Measurements from ENCODE around the gene LENG8. TPM values are rescaled to one million over a fixed set of nuclear protein-coding genes. Genes with fewer than 3 reads are reported as not detected.

Gene LENG8
- total and polyA plus RNA-seq, 2 of the 13 experiments (the other 11 are each of a cell fraction or from before 2014, with no cell fraction given), result 14.3 to 41.9 TPM

DNA sequence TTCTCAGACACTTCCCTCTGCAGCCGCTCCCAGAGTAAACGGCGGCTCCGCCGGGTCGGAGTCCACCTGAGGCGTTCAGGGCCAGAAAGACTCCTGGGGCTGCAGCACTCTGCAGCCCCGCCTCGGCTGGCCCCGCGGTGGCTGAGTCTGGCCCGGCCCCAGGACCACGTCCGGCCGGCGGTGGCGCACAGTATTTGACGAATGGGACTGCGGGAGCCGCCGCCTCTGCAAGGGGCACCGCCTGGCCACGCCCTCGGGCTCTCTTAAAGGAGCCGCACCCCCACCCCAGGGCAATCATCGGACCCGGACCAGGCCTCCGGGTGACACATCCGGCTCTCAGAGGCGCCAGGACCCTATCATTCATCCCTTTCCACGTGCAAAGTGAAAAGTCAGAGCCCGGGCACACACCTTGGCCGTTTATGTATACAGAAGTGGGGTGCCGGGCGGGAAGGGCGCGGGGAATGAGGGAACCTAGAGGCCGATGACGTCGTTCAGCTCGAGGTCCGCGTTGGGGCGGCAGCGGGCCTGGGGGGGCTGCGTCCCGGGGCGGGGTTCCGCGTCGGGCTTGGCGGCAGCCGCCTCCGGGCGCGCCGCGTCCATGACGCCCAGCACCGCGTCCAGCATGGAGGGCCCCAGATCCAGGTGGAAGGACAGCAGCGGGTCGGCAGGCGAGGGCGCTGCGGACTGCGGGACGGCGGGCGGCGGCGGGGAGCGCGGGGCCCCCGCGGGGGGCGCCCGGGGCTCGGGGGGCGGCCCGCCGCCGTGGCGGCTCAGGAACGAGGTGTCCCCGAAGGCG is 15.8 kb downstream of the LENG8 start (continued):
- TF ChIP-seq ZNF83 (CRISPR knock-in tag; IDR thresholded peaks at IDR 0.05; ENCODE audit: borderline replicate concordance) (no peak), TP53 (CRISPR knock-in tag; conservative IDR thresholded peaks at IDR 0.05) (peak; percentile 54; the same call in 1 of the 2 replicates), TCF12 (IDR thresholded peaks at IDR 0.05) (no peak), TCF12 (CRISPR knock-in tag; IDR thresholded peaks at IDR 0.05) (no peak), ZNF317 (CRISPR knock-in tag; IDR thresholded peaks at IDR 0.05) (0 out of 2 replicates have a peak, but pooled peaks have one; percentile 50), ZBTB20 (CRISPR knock-in tag; IDR thresholded peaks at IDR 0.05; ENCODE audit: borderline replicate concordance, low read depth) (no peak), MLLT10 (CRISPR knock-in tag; IDR thresholded peaks at IDR 0.05) (no peak), ZNF124 (CRISPR knock-in tag; IDR thresholded peaks at IDR 0.05) (no peak), ZNF768 (CRISPR knock-in tag; IDR thresholded peaks at IDR 0.05) (peak; percentile 70; the same call in 1 of the 2 replicates), AGO2 (optimal IDR thresholded peaks at IDR 0.05; ENCODE audit: low read depth, low read length) (peak; percentile 76), ZNF382 (CRISPR knock-in tag; IDR thresholded peaks at IDR 0.05; ENCODE audit: borderline replicate concordance) (no peak), ZMAT3 (CRISPR knock-in tag; conservative IDR thresholded peaks at IDR 0.05) (peak; percentile 80; the same call in 1 of the 2 replicates), HDAC6 (IDR thresholded peaks at IDR 0.05; ENCODE audit: low read depth, low read length) (no peak), GLI4 (CRISPR knock-in tag; IDR thresholded peaks at IDR 0.05; ENCODE audit: borderline replicate concordance) (no peak), FOSL1 (CRISPR knock-in tag; IDR thresholded peaks at IDR 0.05; ENCODE audit: borderline replicate concordance) (no peak)
- TF ChIP-seq, protein P1, sequence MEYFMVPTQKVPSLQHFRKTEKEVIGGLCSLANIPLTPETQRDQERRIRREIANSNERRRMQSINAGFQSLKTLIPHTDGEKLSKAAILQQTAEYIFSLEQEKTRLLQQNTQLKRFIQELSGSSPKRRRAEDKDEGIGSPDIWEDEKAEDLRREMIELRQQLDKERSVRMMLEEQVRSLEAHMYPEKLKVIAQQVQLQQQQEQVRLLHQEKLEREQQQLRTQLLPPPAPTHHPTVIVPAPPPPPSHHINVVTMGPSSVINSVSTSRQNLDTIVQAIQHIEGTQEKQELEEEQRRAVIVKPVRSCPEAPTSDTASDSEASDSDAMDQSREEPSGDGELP (IDR thresholded peaks at IDR 0.05; ENCODE audit: borderline replicate concordance, low read depth), result peak; percentile 7; the same call in 1 of the 2 replicates
- TF ChIP-seq, protein P2, sequence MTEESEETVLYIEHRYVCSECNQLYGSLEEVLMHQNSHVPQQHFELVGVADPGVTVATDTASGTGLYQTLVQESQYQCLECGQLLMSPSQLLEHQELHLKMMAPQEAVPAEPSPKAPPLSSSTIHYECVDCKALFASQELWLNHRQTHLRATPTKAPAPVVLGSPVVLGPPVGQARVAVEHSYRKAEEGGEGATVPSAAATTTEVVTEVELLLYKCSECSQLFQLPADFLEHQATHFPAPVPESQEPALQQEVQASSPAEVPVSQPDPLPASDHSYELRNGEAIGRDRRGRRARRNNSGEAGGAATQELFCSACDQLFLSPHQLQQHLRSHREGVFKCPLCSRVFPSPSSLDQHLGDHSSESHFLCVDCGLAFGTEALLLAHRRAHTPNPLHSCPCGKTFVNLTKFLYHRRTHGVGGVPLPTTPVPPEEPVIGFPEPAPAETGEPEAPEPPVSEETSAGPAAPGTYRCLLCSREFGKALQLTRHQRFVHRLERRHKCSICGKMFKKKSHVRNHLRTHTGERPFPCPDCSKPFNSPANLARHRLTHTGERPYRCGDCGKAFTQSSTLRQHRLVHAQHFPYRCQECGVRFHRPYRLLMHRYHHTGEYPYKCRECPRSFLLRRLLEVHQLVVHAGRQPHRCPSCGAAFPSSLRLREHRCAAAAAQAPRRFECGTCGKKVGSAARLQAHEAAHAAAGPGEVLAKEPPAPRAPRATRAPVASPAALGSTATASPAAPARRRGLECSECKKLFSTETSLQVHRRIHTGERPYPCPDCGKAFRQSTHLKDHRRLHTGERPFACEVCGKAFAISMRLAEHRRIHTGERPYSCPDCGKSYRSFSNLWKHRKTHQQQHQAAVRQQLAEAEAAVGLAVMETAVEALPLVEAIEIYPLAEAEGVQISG (CRISPR knock-in tag; IDR thresholded peaks at IDR 0.05), result peak; percentile 68; the same call in 1 of the 2 replicates
- TF ChIP-seq, protein P3, sequence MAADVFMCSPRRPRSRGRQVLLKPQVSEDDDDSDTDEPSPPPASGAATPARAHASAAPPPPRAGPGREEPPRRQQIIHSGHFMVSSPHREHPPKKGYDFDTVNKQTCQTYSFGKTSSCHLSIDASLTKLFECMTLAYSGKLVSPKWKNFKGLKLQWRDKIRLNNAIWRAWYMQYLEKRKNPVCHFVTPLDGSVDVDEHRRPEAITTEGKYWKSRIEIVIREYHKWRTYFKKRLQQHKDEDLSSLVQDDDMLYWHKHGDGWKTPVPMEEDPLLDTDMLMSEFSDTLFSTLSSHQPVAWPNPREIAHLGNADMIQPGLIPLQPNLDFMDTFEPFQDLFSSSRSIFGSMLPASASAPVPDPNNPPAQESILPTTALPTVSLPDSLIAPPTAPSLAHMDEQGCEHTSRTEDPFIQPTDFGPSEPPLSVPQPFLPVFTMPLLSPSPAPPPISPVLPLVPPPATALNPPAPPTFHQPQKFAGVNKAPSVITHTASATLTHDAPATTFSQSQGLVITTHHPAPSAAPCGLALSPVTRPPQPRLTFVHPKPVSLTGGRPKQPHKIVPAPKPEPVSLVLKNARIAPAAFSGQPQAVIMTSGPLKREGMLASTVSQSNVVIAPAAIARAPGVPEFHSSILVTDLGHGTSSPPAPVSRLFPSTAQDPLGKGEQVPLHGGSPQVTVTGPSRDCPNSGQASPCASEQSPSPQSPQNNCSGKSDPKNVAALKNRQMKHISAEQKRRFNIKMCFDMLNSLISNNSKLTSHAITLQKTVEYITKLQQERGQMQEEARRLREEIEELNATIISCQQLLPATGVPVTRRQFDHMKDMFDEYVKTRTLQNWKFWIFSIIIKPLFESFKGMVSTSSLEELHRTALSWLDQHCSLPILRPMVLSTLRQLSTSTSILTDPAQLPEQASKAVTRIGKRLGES (CRISPR knock-in tag; IDR thresholded peaks at IDR 0.05; ENCODE audit: borderline replicate concordance), result 0 out of 2 replicates have a peak, but pooled peaks have one; percentile 27
- TF ChIP-seq, protein P4, sequence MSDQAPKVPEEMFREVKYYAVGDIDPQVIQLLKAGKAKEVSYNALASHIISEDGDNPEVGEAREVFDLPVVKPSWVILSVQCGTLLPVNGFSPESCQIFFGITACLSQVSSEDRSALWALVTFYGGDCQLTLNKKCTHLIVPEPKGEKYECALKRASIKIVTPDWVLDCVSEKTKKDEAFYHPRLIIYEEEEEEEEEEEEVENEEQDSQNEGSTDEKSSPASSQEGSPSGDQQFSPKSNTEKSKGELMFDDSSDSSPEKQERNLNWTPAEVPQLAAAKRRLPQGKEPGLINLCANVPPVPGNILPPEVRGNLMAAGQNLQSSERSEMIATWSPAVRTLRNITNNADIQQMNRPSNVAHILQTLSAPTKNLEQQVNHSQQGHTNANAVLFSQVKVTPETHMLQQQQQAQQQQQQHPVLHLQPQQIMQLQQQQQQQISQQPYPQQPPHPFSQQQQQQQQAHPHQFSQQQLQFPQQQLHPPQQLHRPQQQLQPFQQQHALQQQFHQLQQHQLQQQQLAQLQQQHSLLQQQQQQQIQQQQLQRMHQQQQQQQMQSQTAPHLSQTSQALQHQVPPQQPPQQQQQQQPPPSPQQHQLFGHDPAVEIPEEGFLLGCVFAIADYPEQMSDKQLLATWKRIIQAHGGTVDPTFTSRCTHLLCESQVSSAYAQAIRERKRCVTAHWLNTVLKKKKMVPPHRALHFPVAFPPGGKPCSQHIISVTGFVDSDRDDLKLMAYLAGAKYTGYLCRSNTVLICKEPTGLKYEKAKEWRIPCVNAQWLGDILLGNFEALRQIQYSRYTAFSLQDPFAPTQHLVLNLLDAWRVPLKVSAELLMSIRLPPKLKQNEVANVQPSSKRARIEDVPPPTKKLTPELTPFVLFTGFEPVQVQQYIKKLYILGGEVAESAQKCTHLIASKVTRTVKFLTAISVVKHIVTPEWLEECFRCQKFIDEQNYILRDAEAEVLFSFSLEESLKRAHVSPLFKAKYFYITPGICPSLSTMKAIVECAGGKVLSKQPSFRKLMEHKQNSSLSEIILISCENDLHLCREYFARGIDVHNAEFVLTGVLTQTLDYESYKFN (CRISPR knock-in tag; conservative IDR thresholded peaks at IDR 0.05), result peak; percentile 74

All from HepG2 (cell line).